ENCODE measurements around the gene GLT8D2.
A peak's percentile ranks its signal among the peaks of the same experiment; 100 is the strongest.

The GLT8D2 gene, protein sequence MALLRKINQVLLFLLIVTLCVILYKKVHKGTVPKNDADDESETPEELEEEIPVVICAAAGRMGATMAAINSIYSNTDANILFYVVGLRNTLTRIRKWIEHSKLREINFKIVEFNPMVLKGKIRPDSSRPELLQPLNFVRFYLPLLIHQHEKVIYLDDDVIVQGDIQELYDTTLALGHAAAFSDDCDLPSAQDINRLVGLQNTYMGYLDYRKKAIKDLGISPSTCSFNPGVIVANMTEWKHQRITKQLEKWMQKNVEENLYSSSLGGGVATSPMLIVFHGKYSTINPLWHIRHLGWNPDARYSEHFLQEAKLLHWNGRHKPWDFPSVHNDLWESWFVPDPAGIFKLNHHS

DNA sequence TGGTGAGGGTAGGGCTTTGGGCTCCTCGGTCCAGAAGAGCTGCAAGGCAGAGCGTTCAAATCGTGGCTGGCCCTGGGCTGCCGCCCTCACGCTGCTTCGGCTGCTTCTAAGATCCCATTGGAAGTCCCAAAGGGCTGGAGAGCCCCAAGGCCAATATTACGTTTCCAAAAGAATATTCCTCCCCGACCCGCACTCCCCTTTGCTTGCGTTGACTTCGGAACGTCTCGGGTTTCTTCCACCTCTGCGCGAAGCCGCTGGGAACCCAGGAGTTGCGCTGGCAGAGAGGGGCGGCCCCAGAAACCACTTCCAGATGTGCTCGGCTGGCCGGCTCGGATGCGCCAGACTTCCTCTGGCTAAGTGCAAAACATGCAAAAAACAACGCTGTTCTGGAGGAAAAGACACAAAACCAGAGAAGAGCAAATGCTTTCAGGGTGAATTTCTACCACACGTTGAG lies at the start of gene GLT8D2:
GLT8D2 (minus strand) TSS at position 285 of the 454 bp plus-strand sequence. CDS start 30,539 bp downstream, outside the sequence.
- no peaks in the 10 kb centered on the region for H3K36me3 ChIP-seq (ENCODE audit: control insufficient read depth, insufficient read depth, low read length)
- peak within 1 kb of the TSS; percentile 81 for H3K27ac ChIP-seq (ENCODE audit: low read depth, low read length)
- peak within 1 kb of the TSS; percentile 65 for H3K4me3 ChIP-seq (ENCODE audit: low read length)
- peaks cover 14% of the 10 kb centered on the region for H3K4me1 ChIP-seq (ENCODE audit: control insufficient read depth, insufficient read depth, low read length)
- no peaks in the 10 kb centered on the region for H3K27me3 ChIP-seq (ENCODE audit: control insufficient read depth, insufficient read depth, low read length)
- no peak within 1 kb of the TSS for H3K9ac ChIP-seq (ENCODE audit: low read length)

DNA sequence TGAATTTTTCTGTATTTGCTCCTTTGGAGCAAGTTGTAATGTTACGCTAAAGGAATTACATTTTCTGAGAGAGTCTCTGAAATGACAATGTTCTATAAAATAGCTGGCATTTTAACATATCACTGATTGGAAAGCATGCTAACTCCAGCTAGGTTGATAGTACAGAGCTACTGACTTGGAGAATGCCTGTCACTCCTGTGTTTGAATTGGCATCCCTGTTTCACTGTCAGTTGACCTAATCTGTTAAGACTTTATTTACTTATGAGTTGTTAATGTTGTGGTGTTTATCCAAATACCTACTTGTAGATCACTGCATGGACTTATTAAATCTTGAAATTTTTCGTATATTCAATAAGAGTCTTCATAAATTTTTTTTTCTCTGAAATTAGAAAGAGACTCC lies 48.0 kb upstream of the GLT8D2 start:
- Histone ChIP-seq H3K27me3 (ENCODE audit: control insufficient read depth, insufficient read depth, low read length) (no peaks in the 10 kb centered on the region), H3K9ac (ENCODE audit: low read length) (no peak overlapping the region), H3K4me3 (ENCODE audit: low read length) (no peak overlapping the region), H3K4me1 (ENCODE audit: control insufficient read depth, insufficient read depth, low read length) (no peaks in the 10 kb centered on the region), H3K36me3 (ENCODE audit: control insufficient read depth, insufficient read depth, low read length) (peaks cover 6% of the 10 kb centered on the region), H3K27ac (ENCODE audit: low read depth, low read length) (no peak overlapping the region)

DNA sequence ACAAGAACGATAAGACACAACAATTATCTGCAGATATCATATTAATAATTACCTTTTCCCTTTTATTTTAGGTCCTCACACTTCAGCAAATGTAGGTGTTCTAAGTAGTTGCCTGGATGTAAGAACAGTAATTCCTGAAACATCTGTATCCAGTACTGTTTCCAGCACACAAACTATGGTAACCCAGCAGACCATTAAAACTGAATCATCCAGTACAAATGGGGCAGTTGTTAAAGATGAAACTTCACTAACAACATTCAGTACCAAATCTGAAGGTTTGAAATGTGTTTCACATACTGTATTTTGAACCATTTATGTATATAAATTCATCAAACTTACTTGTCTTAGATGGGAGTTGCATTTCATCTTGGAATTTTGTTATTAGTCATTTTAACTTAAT lies 45.3 kb upstream of the GLT8D2 start:
- Histone ChIP-seq H3K4me3 (ENCODE audit: low read length) (no peak overlapping the region), H3K9ac (ENCODE audit: low read length) (no peak overlapping the region), H3K27me3 (ENCODE audit: control insufficient read depth, insufficient read depth, low read length) (no peaks in the 10 kb centered on the region), H3K4me1 (ENCODE audit: control insufficient read depth, insufficient read depth, low read length) (no peaks in the 10 kb centered on the region), H3K36me3 (ENCODE audit: control insufficient read depth, insufficient read depth, low read length) (peaks cover 11% of the 10 kb centered on the region), H3K27ac (ENCODE audit: low read depth, low read length) (no peak overlapping the region)

DNA sequence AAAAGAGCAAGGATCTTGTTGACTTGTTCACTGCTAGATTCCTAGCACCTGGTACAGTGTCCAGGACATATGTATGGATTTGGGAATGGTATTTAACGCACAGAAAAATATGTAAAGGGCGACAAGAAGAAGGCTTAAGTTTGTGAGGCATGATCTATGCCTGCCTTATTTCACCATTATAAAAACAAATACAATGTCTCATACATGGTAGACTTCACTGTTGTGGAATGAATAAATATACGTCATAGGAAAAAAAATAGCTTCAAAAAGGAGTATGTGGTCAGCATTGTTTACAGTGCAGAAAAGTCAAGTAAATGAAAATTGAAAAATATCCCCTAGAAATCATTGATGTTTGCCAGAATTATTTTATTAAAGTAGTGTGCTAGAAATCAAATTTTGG lies 44.3 kb upstream of the GLT8D2 start:
- Histone ChIP-seq H3K36me3 (ENCODE audit: control insufficient read depth, insufficient read depth, low read length) (peaks cover 13% of the 10 kb centered on the region), H3K4me1 (ENCODE audit: control insufficient read depth, insufficient read depth, low read length) (no peaks in the 10 kb centered on the region), H3K4me3 (ENCODE audit: low read length) (no peak overlapping the region), H3K9ac (ENCODE audit: low read length) (no peak overlapping the region), H3K27ac (ENCODE audit: low read depth, low read length) (no peak overlapping the region), H3K27me3 (ENCODE audit: control insufficient read depth, insufficient read depth, low read length) (no peaks in the 10 kb centered on the region)

DNA sequence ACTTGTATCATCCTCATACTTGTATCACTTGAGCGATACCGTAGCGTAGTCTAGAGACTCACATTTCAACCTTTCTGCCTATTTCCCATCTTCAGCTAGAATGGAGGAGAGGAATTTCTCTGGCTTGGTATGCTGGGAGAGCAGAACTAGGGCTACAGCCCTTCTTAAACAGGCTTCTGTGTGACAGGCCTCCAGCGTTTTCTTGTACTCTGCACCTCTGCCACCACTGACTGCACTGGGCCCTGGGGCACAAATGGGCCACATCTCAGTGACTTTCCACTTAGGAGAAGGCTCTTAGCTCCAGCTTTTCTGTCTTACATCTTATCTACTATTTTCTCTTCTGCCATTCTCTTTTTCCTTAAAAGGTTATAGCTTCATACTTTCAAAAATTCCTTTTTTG lies 41.1 kb upstream of the GLT8D2 start:
- no peak overlapping the region for H3K4me3 ChIP-seq (ENCODE audit: low read length)

DNA sequence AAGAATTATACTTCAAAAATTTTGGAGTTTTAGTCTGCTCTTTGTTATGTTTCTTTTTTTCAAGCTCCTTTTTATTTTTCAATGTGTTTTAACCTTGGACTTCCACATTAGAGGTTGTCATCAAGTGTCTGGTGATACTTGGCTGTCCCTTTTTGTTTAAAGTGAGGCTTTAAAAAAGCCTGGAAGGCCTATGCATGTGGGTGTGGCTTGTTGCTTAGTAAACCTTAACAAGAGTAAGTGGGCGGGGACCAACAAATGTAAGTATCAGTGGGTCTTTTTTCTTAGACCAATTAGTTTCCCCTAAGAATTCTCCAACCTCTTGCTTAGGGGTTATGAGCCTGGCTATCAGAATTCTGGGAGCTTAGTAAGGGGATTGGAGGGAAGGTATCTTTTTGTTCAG lies 40.7 kb upstream of the GLT8D2 start:
- no peak overlapping the region for H3K9ac ChIP-seq (ENCODE audit: low read length)
- H3K27me3 ChIP-seq (ENCODE audit: control insufficient read depth, insufficient read depth, low read length), result no peaks in the 10 kb centered on the region
- H3K4me1 ChIP-seq (ENCODE audit: control insufficient read depth, insufficient read depth, low read length), result no peaks in the 10 kb centered on the region
- H3K27ac ChIP-seq (ENCODE audit: low read depth, low read length), result no peak overlapping the region
- peaks cover 12% of the 10 kb centered on the region for H3K36me3 ChIP-seq (ENCODE audit: control insufficient read depth, insufficient read depth, low read length)
- H3K4me3 ChIP-seq (ENCODE audit: low read length), result no peak overlapping the region

More for the DNA sequence above, 41.1 kb upstream of the GLT8D2 start:
- Histone ChIP-seq H3K4me1 (ENCODE audit: control insufficient read depth, insufficient read depth, low read length) (no peaks in the 10 kb centered on the region), H3K27ac (ENCODE audit: low read depth, low read length) (no peak overlapping the region), H3K27me3 (ENCODE audit: control insufficient read depth, insufficient read depth, low read length) (no peaks in the 10 kb centered on the region), H3K9ac (ENCODE audit: low read length) (no peak overlapping the region), H3K36me3 (ENCODE audit: control insufficient read depth, insufficient read depth, low read length) (peaks cover 12% of the 10 kb centered on the region)

DNA sequence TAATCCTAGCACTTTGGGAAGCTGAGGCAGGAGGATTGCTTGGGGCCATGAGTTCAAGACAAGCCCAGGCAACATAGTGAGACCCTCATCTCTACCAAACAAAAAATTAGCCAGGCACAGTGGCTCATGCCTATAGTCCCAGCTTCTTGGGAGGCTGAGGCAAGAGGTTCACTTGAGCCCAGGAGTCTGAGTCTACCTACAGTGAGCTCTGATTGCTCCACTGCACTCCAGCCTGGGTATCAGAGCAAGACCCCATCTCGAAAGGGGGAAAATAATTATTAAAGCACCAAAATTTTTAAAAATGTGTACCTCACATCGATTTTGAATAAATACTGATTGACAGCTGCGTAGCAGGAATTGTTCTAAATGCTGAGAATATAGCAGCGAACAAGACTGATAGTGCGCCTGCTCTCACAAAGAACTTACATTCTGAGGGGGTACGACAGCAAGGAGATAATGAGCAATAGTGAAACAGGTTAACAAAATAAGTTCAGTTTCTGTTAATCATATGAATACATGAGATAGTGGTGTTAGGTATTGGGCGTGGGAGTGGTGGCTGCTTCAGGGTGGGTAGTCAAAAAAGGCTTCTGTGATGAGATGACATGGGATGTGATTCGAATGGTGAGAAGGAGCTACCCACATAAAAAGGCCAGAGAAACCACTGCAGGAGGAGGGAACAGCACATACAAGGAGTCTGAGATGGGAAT lies 33.9 kb upstream of the GLT8D2 start:
- no peak overlapping the region for H3K27ac ChIP-seq (ENCODE audit: low read depth, low read length)
- H3K9ac ChIP-seq (ENCODE audit: low read length), result no peak overlapping the region
- H3K36me3 ChIP-seq (ENCODE audit: control insufficient read depth, insufficient read depth, low read length), result peaks cover 17% of the 10 kb centered on the region
- no peak overlapping the region for H3K4me3 ChIP-seq (ENCODE audit: low read length)
- no peaks in the 10 kb centered on the region for H3K4me1 ChIP-seq (ENCODE audit: control insufficient read depth, insufficient read depth, low read length)
- H3K27me3 ChIP-seq (ENCODE audit: control insufficient read depth, insufficient read depth, low read length), result no peaks in the 10 kb centered on the region

DNA sequence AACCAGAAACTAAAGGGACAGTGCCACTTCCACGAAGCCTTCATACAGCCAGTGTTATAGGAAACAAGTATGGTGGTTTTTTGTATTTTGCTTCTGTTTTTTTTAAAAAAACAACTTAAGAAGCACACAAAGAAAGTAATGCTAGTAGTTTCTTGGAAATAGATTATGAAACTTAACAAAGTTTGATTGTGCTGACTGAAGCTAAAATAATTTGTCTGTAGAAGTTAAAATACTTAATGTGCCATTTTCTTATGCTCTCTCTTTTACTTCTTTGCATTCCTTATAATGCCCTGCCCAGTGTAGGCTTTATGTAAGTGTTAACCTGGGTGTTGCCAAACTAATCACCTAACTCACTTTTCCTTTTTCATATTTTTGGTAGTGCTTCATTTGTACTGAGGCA lies 30.8 kb upstream of the GLT8D2 start:
- Histone ChIP-seq H3K4me1 (ENCODE audit: control insufficient read depth, insufficient read depth, low read length) (no peaks in the 10 kb centered on the region), H3K36me3 (ENCODE audit: control insufficient read depth, insufficient read depth, low read length) (peaks cover 14% of the 10 kb centered on the region), H3K4me3 (ENCODE audit: low read length) (no peak overlapping the region), H3K9ac (ENCODE audit: low read length) (no peak overlapping the region), H3K27me3 (ENCODE audit: control insufficient read depth, insufficient read depth, low read length) (no peaks in the 10 kb centered on the region), H3K27ac (ENCODE audit: low read depth, low read length) (no peak overlapping the region)

DNA sequence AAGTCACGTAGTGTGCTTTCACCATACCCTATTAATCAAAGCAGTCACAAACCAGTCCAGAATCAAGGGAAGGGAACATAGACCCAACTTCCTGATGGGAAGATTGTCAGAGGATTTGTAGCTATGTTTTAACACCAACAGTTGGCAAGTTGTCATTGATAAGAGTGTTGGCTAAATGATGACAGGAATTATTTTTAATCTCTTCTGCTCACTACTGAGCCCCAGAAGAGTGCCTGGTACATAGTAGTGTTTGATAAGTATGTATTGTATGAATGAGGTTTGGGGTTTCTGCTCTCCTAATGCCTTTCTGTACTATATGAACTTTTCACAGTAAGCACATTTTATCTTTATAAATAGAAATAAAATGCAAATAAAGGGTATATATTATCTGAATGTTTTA lies 29.0 kb upstream of the GLT8D2 start:
- Histone ChIP-seq H3K27me3 (ENCODE audit: control insufficient read depth, insufficient read depth, low read length) (no peaks in the 10 kb centered on the region), H3K9ac (ENCODE audit: low read length) (no peak overlapping the region), H3K27ac (ENCODE audit: low read depth, low read length) (no peak overlapping the region), H3K4me1 (ENCODE audit: control insufficient read depth, insufficient read depth, low read length) (no peaks in the 10 kb centered on the region), H3K36me3 (ENCODE audit: control insufficient read depth, insufficient read depth, low read length) (peaks cover 8% of the 10 kb centered on the region), H3K4me3 (ENCODE audit: low read length) (no peak overlapping the region)

DNA sequence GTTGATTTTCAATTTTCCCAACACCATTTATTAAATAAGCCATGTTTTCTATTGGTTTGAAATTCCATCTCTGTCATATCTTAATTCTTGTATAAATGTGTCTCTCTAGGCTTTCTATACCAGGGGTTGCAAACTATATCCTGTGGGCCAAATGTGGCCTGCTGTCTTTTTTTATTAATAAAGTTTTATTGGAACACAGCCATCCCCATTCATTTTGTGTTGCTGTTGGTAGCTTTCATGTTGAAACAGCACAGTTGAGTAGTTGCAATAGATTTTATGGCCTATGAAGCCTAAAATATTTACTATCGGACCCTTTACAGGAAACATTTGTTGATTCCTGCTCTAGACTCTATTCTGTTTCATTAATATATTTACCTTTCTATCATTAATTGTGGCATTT lies 23.7 kb upstream of the GLT8D2 start:
- Histone ChIP-seq H3K4me1 (ENCODE audit: control insufficient read depth, insufficient read depth, low read length) (no peaks in the 10 kb centered on the region), H3K27me3 (ENCODE audit: control insufficient read depth, insufficient read depth, low read length) (no peaks in the 10 kb centered on the region), H3K9ac (ENCODE audit: low read length) (no peak overlapping the region), H3K4me3 (ENCODE audit: low read length) (no peak overlapping the region), H3K27ac (ENCODE audit: low read depth, low read length) (no peak overlapping the region), H3K36me3 (ENCODE audit: control insufficient read depth, insufficient read depth, low read length) (no peaks in the 10 kb centered on the region)

DNA sequence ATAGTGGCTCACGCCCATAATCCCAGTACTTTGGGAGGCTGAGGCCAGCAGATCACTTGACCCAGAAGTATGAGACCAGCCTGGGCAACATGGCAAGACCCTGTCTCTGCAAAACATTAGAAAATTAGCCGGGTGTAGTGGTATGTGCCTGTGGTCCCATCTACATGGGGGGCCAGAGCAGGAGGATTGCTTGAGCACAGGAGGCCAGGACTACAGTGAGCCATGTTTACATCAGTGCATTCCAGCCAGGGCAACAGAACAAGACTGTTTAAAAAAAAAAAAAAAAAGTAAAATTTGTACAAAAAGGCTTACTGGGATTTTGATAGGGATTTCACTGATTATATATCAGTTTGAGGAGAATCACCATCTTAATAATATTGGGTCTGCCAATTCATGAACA lies 22.1 kb upstream of the GLT8D2 start:
- Histone ChIP-seq H3K4me3 (ENCODE audit: low read length) (no peak overlapping the region), H3K36me3 (ENCODE audit: control insufficient read depth, insufficient read depth, low read length) (no peaks in the 10 kb centered on the region), H3K27ac (ENCODE audit: low read depth, low read length) (no peak overlapping the region), H3K27me3 (ENCODE audit: control insufficient read depth, insufficient read depth, low read length) (no peaks in the 10 kb centered on the region), H3K9ac (ENCODE audit: low read length) (no peak overlapping the region), H3K4me1 (ENCODE audit: control insufficient read depth, insufficient read depth, low read length) (peaks cover 3% of the 10 kb centered on the region)

DNA sequence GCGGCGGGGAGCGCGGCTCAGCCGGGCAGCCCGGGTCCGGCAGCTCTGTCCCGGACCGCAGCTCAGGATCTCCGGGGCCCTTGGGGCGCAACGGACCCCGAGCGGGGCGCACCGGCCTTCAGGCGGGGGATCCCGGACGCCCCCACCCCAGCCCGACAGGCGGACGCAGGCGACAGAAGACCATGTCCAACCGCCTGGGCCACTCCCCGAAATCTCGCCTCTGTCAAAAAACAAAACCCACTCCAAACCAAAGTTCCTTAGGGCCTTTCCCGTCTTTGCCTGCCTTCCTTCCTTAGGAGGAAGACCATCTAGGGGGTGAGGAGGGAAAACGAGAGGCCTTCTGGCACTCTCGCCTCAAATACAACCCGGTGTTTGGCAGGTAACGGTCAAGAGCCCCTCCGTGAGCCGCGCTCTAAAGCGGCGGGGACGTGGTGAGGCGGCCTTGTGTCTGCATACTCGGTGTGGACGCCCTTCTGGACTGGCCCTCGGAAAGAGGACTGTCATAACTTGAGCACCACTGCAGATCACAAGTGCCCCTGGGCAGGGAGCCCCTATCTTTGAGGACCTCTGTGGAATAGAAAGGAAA lies 14.9 kb upstream of the GLT8D2 start:
- no peaks in the 10 kb centered on the region for H3K36me3 ChIP-seq (ENCODE audit: control insufficient read depth, insufficient read depth, low read length)
- H3K4me1 ChIP-seq (ENCODE audit: control insufficient read depth, insufficient read depth, low read length), result peaks cover 13% of the 10 kb centered on the region
- peak overlapping the region; percentile 90 for H3K9ac ChIP-seq (ENCODE audit: low read length)
- peak overlapping the region; percentile 91 for H3K27ac ChIP-seq (ENCODE audit: low read depth, low read length)
- no peaks in the 10 kb centered on the region for H3K27me3 ChIP-seq (ENCODE audit: control insufficient read depth, insufficient read depth, low read length)
- peak overlapping the region; percentile 89 for H3K4me3 ChIP-seq (ENCODE audit: low read length)
